ENCODE measurements around the gene LRRC58. TPM values are rescaled to one million over a fixed set of nuclear protein-coding genes. Genes with fewer than 3 reads are reported as not detected.

The LRRC58 gene
- total and polyA plus RNA-seq, 7 donors: 4.2 to 48.5 (median 34.5) TPM

GRCh38 chr3:120368172-120368571, 19.0 kb upstream of the LRRC58 start:
- intact Hi-C loops (cut with DNase I): no loop called here
- Histone ChIP-seq H3K4me3 (no peak overlapping the region), H3K9me3 (no peaks in the 10 kb centered on the region), H3K27me3 (no peaks in the 10 kb centered on the region), H3K36me3 (no peaks in the 10 kb centered on the region), H3K4me1 (no peaks in the 10 kb centered on the region), H3K27ac (no peak overlapping the region)
- no peak for TF ChIP-seq POLR2AphosphoS5 (IDR thresholded peaks at IDR 0.05)
- TF ChIP-seq EP300 (IDR thresholded peaks at IDR 0.05): no peak
- no peak for TF ChIP-seq POLR2A (IDR thresholded peaks at IDR 0.05)
- TF ChIP-seq CTCF (IDR thresholded peaks at IDR 0.05): no peak
- DNase-seq: no peak
- 86 to 87% methylated on average over 3 of the region's 3 CpGs for WGBS, 2 donors

GRCh38 chr3:120364821-120365220, 15.7 kb upstream of the LRRC58 start:
- no peak overlapping the region for H3K27ac ChIP-seq
- no peaks in the 10 kb centered on the region for H3K27me3 ChIP-seq
- no peak for DNase-seq
- H3K4me3 ChIP-seq: no peak overlapping the region
- no peaks in the 10 kb centered on the region for H3K36me3 ChIP-seq
- no peaks in the 10 kb centered on the region for H3K9me3 ChIP-seq
- 23 to 38% methylated on average over 1 of the region's 1 CpG for WGBS, 2 donors
- intact Hi-C loops (cut with DNase I): no loop called here
- no peaks in the 10 kb centered on the region for H3K4me1 ChIP-seq
- no peak for TF ChIP-seq CTCF (IDR thresholded peaks at IDR 0.05)

GRCh38 chr3:120364101-120364500, 14.9 kb upstream of the LRRC58 start:
- TF ChIP-seq CTCF (IDR thresholded peaks at IDR 0.05) (no peak), POLR2AphosphoS5 (IDR thresholded peaks at IDR 0.05) (no peak), EP300 (IDR thresholded peaks at IDR 0.05) (no peak), POLR2A (IDR thresholded peaks at IDR 0.05) (no peak)
- no peaks in the 10 kb centered on the region for H3K36me3 ChIP-seq
- intact Hi-C loops (cut with DNase I): no loop called here
- no peaks in the 10 kb centered on the region for H3K4me1 ChIP-seq
- DNase-seq: no peak
- no peak overlapping the region for H3K27ac ChIP-seq
- no peak overlapping the region for H3K4me3 ChIP-seq
- 37 to 61% methylated on average over 1 of the region's 1 CpG for WGBS, 2 donors
- no peaks in the 10 kb centered on the region for H3K9me3 ChIP-seq
- H3K27me3 ChIP-seq: no peaks in the 10 kb centered on the region

GRCh38 chr3:120357807-120358206, 8.7 kb upstream of the LRRC58 start:
- Histone ChIP-seq H3K9me3 (no peaks in the 10 kb centered on the region), H3K4me3 (no peak overlapping the region), H3K27me3 (no peaks in the 10 kb centered on the region), H3K36me3 (no peaks in the 10 kb centered on the region), H3K27ac (no peak overlapping the region), H3K4me1 (no peaks in the 10 kb centered on the region)
- intact Hi-C loops (cut with DNase I): no loop called here
- no peak for TF ChIP-seq POLR2A (IDR thresholded peaks at IDR 0.05)
- TF ChIP-seq EP300 (IDR thresholded peaks at IDR 0.05): no peak
- no peak for TF ChIP-seq CTCF (IDR thresholded peaks at IDR 0.05)
- no peak for TF ChIP-seq POLR2AphosphoS5 (IDR thresholded peaks at IDR 0.05)
- DNase-seq: no peak

- WGBS, 2 donors: 90 to 92% methylated on average over 1 of the region's 1 CpG
- TF ChIP-seq EP300 (IDR thresholded peaks at IDR 0.05): no peak
- TF ChIP-seq CTCF (IDR thresholded peaks at IDR 0.05): no peak
- intact Hi-C loops (cut with DNase I): no loop called here
- Histone ChIP-seq H3K4me1 (peaks cover 0 to 4% (median 4%) of the 10 kb centered on the region in 4 donors), H3K36me3 (no peaks in the 10 kb centered on the region), H3K9me3 (no peaks in the 10 kb centered on the region), H3K27ac (no peak overlapping the region), H3K27me3 (no peaks in the 10 kb centered on the region), H3K4me3 (no peak overlapping the region)
- no peak for DNase-seq
Measured at GRCh38 chr3:120355486-120355885, 6.3 kb upstream of the LRRC58 start.

All from sigmoid colon (tissue), 7 donors.